PC-3 (cell line): Measurements from ENCODE around the gene MINK1. TPM values are rescaled to one million over a fixed set of nuclear protein-coding genes. Genes with fewer than 3 reads are reported as not detected.

ENCODE experiments used
- ATAC-seq: fragments of 200-7000 bp; cut with Tn5 transposase; 2 replicates; pipeline ENCODE4 v1.9.1; 2020; ENCODE audit warnings: mild to moderate bottlenecking, moderate library complexity
- BruUV-seq: library from RNA; stranded (reverse); fragments of 400-500 nt; replicated peaks from 2 replicates; lab custom pipeline; 2021; lab: Mats Ljungman, UMichigan
- CTCF ChIA-PET: fragments of 300-600 bp; sonication (Branson Sonifier 250); formaldehyde crosslinking; loops from one replicate; lab custom pipeline; 2022; ENCODE audit warnings: antibody characterized with exemption; lab: Charles Lee
- POLR2A ChIA-PET: fragments of 300-600 bp; sonication (Branson Sonifier 250); formaldehyde crosslinking; loops from one replicate; lab custom pipeline; 2022; ENCODE audit warnings: antibody characterized with exemption; ENCODE audit not compliant: unreplicated experiment; lab: Charles Lee
- DNase-seq: peaks from one replicate; pipeline ENCODE4 v3.0.0-alpha.2; 2015
- H2AFZ ChIP-seq: fragments of 300-600 bp; sonication (generic); 2 replicates; pipeline ENCODE4 v1.6.0; 2016; ENCODE audit warnings: antibody characterized with exemption, low read length
- H3F3A ChIP-seq: fragments of 300-600 bp; sonication (generic); one replicate; pipeline ENCODE4 v1.6.0; 2017; ENCODE audit warnings: antibody characterized with exemption, low read length, control low read depth, mild to moderate bottlenecking; ENCODE audit not compliant: unreplicated experiment
- H3K27ac ChIP-seq: fragments of 300-600 bp; sonication (generic); 2 replicates; pipeline ENCODE4 v1.5.1; 2016; ENCODE audit warnings: mild to moderate bottlenecking, low read length
- H3K27me3 ChIP-seq: fragments of 300-600 bp; sonication (generic); 2 replicates; pipeline ENCODE4 v1.6.1; 2016; ENCODE audit warnings: low read length, mixed read lengths
- H3K36me3 ChIP-seq: fragments of 300-600 bp; sonication (generic); 2 replicates; pipeline ENCODE4 v1.6.1; 2016; ENCODE audit warnings: low read depth, mixed run types, low read length, mixed read lengths
- H3K4me1 ChIP-seq: fragments of 300-600 bp; sonication (generic); 2 replicates; pipeline ENCODE4 v1.5.1; 2016; ENCODE audit warnings: low read length; ENCODE audit not compliant: insufficient read depth
- H3K4me2 ChIP-seq: fragments of 300-600 bp; sonication (generic); 2 replicates; pipeline ENCODE4 v1.6.0; 2016; ENCODE audit warnings: low read length
- H3K4me3 ChIP-seq: fragments of 300-600 bp; sonication (generic); 2 replicates; pipeline ENCODE4 v1.5.1; 2016; ENCODE audit warnings: mild to moderate bottlenecking, low read length, mixed read lengths
- H3K79me2 ChIP-seq: fragments of 300-600 bp; sonication (generic); 2 replicates; pipeline ENCODE4 v1.6.1; 2017; ENCODE audit warnings: low read length, mixed read lengths
- H3K9ac ChIP-seq: fragments of 300-600 bp; sonication (generic); 2 replicates; pipeline ENCODE4 v1.6.0; 2016; ENCODE audit warnings: mild to moderate bottlenecking, low read length
- H3K9me2 ChIP-seq: fragments of 300-600 bp; sonication (generic); replicated peaks from 2 replicates; pipeline ENCODE4 v1.6.1; 2016; ENCODE audit warnings: mixed run types, low read length, mixed read lengths
- H3K9me3 ChIP-seq: fragments of 300-600 bp; sonication (generic); 2 replicates; pipeline ENCODE4 v1.6.1; 2016; ENCODE audit warnings: low read length, mixed read lengths
- H4K20me1 ChIP-seq: fragments of 300-600 bp; sonication (generic); 2 replicates; pipeline ENCODE4 v1.6.1; 2016; ENCODE audit warnings: low read length, mixed read lengths
- CTCF ChIP-seq: fragments of 300-600 bp; sonication (generic); conservative IDR thresholded peaks from 2 replicates; pipeline ENCODE4 v1.5.1; 2017; ENCODE audit warnings: antibody characterized with exemption, low read depth, mild to moderate bottlenecking, low read length
- EZH2 ChIP-seq: fragments of 300-600 bp; sonication (generic); IDR thresholded peaks from one replicate; pipeline ENCODE4 v1.6.1; 2017; ENCODE audit warnings: antibody characterized with exemption, mild to moderate bottlenecking, low read length; ENCODE audit not compliant: unreplicated experiment
- EZH2phosphoT487 ChIP-seq: fragments of 300-600 bp; sonication (generic); IDR thresholded peaks from 2 replicates; pipeline ENCODE4 v1.6.1; 2018; ENCODE audit warnings: mild to moderate bottlenecking, antibody characterized with exemption, low read length, borderline replicate concordance
- intact Hi-C: fragments of 100-400 bp; cut with micrococcal nuclease; formaldehyde crosslinking; loops from 2 replicates; pipeline ENCODE4 v1.9.0; 2023
- total RNA-seq: library from RNA; depleted of rRNA; stranded (reverse); fragments of >200 nt; gene quantifications from 2 replicates; pipeline ENCODE4 v1.2.3, GENCODE V29; 2014

MINK1 gene
- total RNA-seq, 1 experiment from 2014 or later: 44.5 TPM

GRCh38 chr17:4898351-4898750, 65.2 kb downstream of the MINK1 start:
- CTCF ChIA-PET: no interaction called here
- Histone ChIP-seq H3K9me3 (no peaks in the 10 kb centered on the region), H2AFZ (no peak overlapping the region), H3K27ac (no peak overlapping the region), H3K9me2 (no peaks in the 10 kb centered on the region), H3K4me1 (peaks cover 8% of the 10 kb centered on the region), H3K27me3 (no peaks in the 10 kb centered on the region), H3K36me3 (no peaks in the 10 kb centered on the region; the same call in 1 of the 2 replicates), H3K9ac (no peak overlapping the region), H3F3A (no peaks in the 10 kb centered on the region), H3K79me2 (no peaks in the 10 kb centered on the region), H3K4me2 (no peak overlapping the region), H3K4me3 (no peak overlapping the region), H4K20me1 (no peaks in the 10 kb centered on the region)
- intact Hi-C loops: no loop called here
- no TSS peak for BruUV-seq
- TF ChIP-seq EZH2: no peak
- no peak for TF ChIP-seq EZH2phosphoT487
- no peak for TF ChIP-seq CTCF
- ATAC-seq (no peak), DNase-seq (no peak)
- POLR2A ChIA-PET: no interaction called here

GRCh38 chr17:4898927-4899326, 65.8 kb downstream of the MINK1 start:
- BruUV-seq: no TSS peak

More at GRCh38 chr17:4898927-4899326, 65.8 kb downstream of the MINK1 start:
- Histone ChIP-seq H2AFZ (no peak overlapping the region), H3K36me3 (no peaks in the 10 kb centered on the region; the same call in 1 of the 2 replicates), H3K9me2 (no peaks in the 10 kb centered on the region), H3K27me3 (no peaks in the 10 kb centered on the region), H4K20me1 (no peaks in the 10 kb centered on the region), H3K9ac (no peak overlapping the region), H3K4me1 (peaks cover 10% of the 10 kb centered on the region), H3K4me3 (no peak overlapping the region), H3K27ac (no peak overlapping the region), H3K4me2 (no peak overlapping the region), H3K79me2 (no peaks in the 10 kb centered on the region), H3F3A (no peaks in the 10 kb centered on the region), H3K9me3 (no peaks in the 10 kb centered on the region)
- TF ChIP-seq EZH2phosphoT487: no peak
- no peak for TF ChIP-seq CTCF
- TF ChIP-seq EZH2: no peak
- ChIA-PET CTCF (no interaction called here), POLR2A (no interaction called here)
- DNase-seq (no peak), ATAC-seq (no peak)
- intact Hi-C loops: no loop called here
